Measurements from ENCODE around the gene SIRT7. TPM values are rescaled to one million over a fixed set of nuclear protein-coding genes. Genes with fewer than 3 reads are reported as not detected.

The SIRT7 gene
- total RNA-seq, result 7.7 and 8.5 TPM in 2 replicates

GRCh38 chr17:81917565-81918332 is at the start of gene SIRT7:
Gene SIRT7 (minus strand): TSS chr17:81918176. CDS start chr17:81918131, 45 bp downstream.

GRCh38 chr17:81961087-81961511 is 43.1 kb upstream of the SIRT7 start, which contains the start of gene NOTUM:
Gene NOTUM (minus strand): TSS chr17:81961187. CDS start chr17:81960909, 278 bp downstream.

GRCh38 chr17:81947189-81947588 is 29.2 kb upstream of the SIRT7 start, which contains the start of gene MYADML2:
Gene MYADML2 (minus strand): TSS chr17:81947233. CDS start chr17:81941741, 5,492 bp downstream.

GRCh38 chr17:81927653-81928543 is 9.9 kb upstream of the SIRT7 start, which contains the start of gene MAFG:
Gene MAFG (minus strand): TSS chr17:81927735. CDS start chr17:81923185, 4,550 bp downstream.

GRCh38 chr17:81911277-81911961 is 6.6 kb downstream of the SIRT7 start, which contains the start of gene PCYT2:
Gene PCYT2 (minus strand): TSS chr17:81911399. CDS start chr17:81911355, 44 bp downstream.

GRCh38 chr17:81902023-81902652 is 15.8 kb downstream of the SIRT7 start, which contains the start of gene NPB:
Gene NPB (plus strand): TSS chr17:81902238. CDS start chr17:81902278, 40 bp downstream.

GRCh38 chr17:81870981-81871386 is 47.0 kb downstream of the SIRT7 start, which contains the start of gene ARHGDIA:
Gene ARHGDIA (minus strand): TSS chr17:81871337. CDS start chr17:81869930, 1,407 bp downstream.

Other genes starting within 250 kb of the SIRT7 start
- 23.2 and 26.5 TPM in 2 replicates for gene ARL16, start 234.4 kb downstream of the SIRT7 start, total RNA-seq
- gene HGS, start 234.2 kb downstream of the SIRT7 start, total RNA-seq, result 62.0 and 64.1 TPM in 2 replicates
- 52.2 and 52.5 TPM in 2 replicates for gene MRPL12, start 214.8 kb downstream of the SIRT7 start, total RNA-seq
- gene SLC25A10, start 205.9 kb downstream of the SIRT7 start, total RNA-seq, result 4.2 and 5.9 TPM in 2 replicates
- gene GCGR, start 114.0 kb downstream of the SIRT7 start, total RNA-seq, result not detected in 2 replicates
- 82.7 and 89.0 TPM in 2 replicates for gene MCRIP1, start 84.9 kb downstream of the SIRT7 start, total RNA-seq
- gene PPP1R27, start 83.1 kb downstream of the SIRT7 start, total RNA-seq, result not detected in 2 replicates
- 2,196 and 3,205 TPM in 2 replicates for gene P4HB, start 57.6 kb downstream of the SIRT7 start, total RNA-seq
- gene ARHGDIA, start 46.8 kb downstream of the SIRT7 start, total RNA-seq, result 156 and 187 TPM in 2 replicates
- 50.2 and 68.7 TPM in 2 replicates for gene ALYREF, start 26.6 kb downstream of the SIRT7 start, total RNA-seq
- 130 and 178 TPM in 2 replicates for gene ANAPC11, start 26.5 kb downstream of the SIRT7 start, total RNA-seq
- 0.62 and 1.8 TPM in 2 replicates for gene NPB, start 15.9 kb downstream of the SIRT7 start, total RNA-seq
- gene PCYT2, start 6.8 kb downstream of the SIRT7 start, total RNA-seq, result 25.5 and 40.9 TPM in 2 replicates
- gene MAFG, start 9.6 kb upstream of the SIRT7 start, total RNA-seq, result 15.5 and 17.4 TPM in 2 replicates
- 64.2 and 76.1 TPM in 2 replicates for gene PYCR1, start 19.1 kb upstream of the SIRT7 start, total RNA-seq
- gene MYADML2, start 29.1 kb upstream of the SIRT7 start, total RNA-seq, result not detected in 2 replicates
- gene NOTUM, start 43.0 kb upstream of the SIRT7 start, total RNA-seq, result 0.68 TPM in 1 of 2 replicates, not detected in the other
- 13.0 and 17.5 TPM in 2 replicates for gene ASPSCR1, start 59.5 kb upstream of the SIRT7 start, total RNA-seq
- 36.2 and 42.7 TPM in 2 replicates for gene CENPX, start 104.7 kb upstream of the SIRT7 start, total RNA-seq
- 11.6 and 13.3 TPM in 2 replicates for gene LRRC45, start 105.1 kb upstream of the SIRT7 start, total RNA-seq
- 16.2 and 19.9 TPM in 2 replicates for gene RAC3, start 113.5 kb upstream of the SIRT7 start, total RNA-seq
- gene DCXR, start 119.5 kb upstream of the SIRT7 start, total RNA-seq, result 70.6 and 80.2 TPM in 2 replicates
- gene RFNG, start 133.6 kb upstream of the SIRT7 start, total RNA-seq, result 31.4 and 39.7 TPM in 2 replicates
- gene GPS1, start 133.7 kb upstream of the SIRT7 start, total RNA-seq, result 72.1 and 78.6 TPM in 2 replicates
- 40.1 and 50.9 TPM in 2 replicates for gene DUS1L, start 147.6 kb upstream of the SIRT7 start, total RNA-seq
- 100 and 104 TPM in 2 replicates for gene FASN, start 180.1 kb upstream of the SIRT7 start, total RNA-seq